NCI-H2196 (cell line): ENCODE data around the gene GDPGP1.
A peak's percentile ranks its signal among the peaks of the same experiment; 100 is the strongest.

Experiments used
- DNase-seq: peaks from one replicate; lab custom pipeline; 2025; ENCODE audit not compliant: unreplicated experiment; lab: John Stamatoyannopoulos, UW

Gene GDPGP1

DNA sequence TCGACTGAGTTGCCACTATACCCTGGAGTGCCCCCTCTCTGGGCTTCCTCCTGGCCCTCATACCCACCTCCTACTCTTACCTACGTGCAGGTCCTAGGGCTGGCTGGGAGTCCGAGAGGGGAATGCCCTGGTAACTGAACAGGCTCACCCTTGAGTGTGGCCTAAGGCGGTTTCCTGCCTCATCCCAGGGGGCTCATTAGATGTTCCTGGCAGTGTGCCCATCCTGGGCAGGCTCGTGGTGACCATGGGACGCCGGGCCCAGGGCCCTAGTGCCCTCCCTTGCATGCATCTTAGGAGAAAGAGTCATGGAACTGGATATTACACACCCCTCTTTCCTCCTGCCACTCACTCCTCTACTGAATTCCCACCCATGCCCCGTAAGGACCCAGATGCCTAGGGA is 30.1 kb upstream of the GDPGP1 start:
- DNase-seq, result no peak

DNA sequence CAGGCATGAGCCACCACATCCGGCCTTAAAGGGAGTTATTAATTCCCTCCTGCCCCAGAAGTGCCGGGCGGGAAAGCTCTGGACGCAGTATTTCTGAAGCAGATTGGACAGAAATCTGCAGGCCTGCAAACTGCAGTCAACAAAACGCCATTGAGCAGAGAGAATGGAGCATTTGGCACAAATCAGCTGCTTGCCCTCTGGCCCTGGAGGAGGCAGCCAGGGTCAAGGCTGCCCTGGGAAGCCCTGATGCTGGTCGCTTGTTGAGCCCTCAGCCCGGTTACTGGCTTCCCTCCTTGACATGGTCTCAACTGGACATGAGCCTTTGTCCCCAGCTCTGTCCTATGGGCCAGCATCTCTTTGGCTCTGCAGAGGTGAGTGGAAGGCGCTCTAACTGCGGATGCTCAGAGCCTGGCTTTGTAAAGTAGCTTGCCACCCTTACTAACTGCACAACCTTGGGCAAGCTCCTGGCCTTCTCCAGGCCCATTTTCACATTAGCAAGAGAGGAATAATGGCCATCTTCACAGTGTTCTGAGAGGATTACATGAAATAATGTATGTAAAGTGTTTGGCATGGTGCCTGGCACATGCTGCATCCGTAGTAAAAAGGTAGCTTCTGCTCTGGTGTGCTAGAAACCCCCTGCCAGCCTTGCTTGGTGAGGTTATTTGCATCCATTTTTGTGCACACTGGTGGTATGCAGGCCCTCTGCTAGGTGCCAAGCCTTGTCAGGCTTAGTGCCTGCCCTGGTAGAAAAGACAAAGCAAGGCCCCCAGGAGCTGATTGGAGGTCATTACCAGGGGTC is 28.8 kb upstream of the GDPGP1 start:
- DNase-seq, result no peak

- no peak for DNase-seq
These were observed 28.1 kb upstream of the GDPGP1 start for GRCh38 chr15:90205886-90206285.

DNA sequence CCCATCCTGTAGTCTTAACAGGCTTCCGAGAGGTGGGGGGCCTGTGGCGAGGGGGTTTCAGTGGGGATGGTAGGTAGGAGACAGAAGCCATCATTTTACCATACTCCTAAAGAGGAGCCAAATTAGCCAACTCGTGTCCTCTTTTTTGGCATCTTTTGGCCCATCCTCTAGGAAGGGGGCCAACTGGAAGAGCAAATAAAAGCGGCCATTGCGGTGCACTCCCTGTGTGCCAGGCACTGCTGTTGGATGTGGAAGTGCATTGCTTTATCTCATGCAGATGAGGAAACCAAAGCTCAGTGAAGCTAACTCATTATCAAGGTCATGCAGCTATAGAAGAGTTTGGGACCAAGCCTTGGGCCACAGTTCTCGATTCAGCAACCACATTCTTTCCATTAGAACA is 26.8 kb upstream of the GDPGP1 start:
- no peak for DNase-seq

DNA sequence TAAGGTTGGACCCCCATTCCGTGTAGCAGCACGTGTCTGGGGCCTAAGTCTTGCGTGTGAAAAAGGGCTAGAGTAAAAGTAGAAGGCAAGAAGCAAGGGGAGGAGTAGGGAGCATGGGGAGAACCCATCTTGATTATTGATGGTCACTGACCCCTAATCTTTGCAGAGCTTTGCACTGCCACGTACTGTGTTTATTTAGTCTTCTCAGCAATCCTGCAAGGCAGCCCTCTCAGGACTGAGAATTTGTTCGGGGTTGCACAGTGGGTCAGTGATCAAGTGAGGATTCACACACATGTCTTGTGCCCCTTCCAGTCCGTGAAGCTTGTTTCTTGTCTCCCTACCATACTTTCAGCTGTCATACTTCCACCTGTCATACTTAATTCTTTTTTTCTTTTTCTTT is 25.7 kb upstream of the GDPGP1 start:
- no peak for DNase-seq

DNA sequence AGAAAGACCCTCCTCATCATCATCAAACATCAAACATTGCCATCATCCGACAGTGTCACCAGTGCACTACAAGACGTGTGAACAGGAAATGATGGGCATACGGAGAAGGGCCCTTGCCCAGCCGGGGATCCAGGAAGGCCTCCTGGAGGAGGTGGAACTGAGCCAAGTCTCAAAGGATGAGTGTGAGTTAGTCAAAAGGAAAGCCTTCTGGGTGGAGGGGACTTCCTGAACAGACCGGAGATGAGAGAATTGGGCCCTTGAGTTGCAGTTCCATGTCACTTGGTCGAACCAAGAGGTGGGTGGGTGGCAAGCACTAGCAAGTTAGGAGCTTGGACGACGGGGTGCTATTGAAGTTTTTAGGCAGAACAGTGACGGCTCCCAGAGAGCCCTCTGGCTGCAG is 24.4 kb upstream of the GDPGP1 start:
- no peak for DNase-seq

DNA sequence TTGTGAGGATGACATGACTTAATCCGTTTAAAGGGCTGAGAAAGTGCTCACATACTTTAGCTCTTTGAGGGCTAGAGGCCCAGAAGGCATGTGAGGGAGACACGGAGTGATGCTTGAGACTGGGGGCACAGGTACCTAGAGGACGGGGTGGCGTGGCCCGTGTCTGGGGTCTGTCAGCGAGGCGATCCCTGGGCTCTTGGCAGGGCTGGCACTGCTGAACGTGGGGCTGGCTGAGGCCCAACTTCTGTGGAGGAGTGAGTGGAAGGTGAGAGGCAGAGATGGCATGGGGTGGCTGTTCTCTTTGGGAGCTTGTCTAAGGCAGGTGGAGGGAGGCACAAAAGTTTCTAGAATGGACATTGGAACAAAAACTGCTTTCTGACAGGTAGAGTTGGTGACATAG is 23.4 kb upstream of the GDPGP1 start:
- no peak for DNase-seq

DNA sequence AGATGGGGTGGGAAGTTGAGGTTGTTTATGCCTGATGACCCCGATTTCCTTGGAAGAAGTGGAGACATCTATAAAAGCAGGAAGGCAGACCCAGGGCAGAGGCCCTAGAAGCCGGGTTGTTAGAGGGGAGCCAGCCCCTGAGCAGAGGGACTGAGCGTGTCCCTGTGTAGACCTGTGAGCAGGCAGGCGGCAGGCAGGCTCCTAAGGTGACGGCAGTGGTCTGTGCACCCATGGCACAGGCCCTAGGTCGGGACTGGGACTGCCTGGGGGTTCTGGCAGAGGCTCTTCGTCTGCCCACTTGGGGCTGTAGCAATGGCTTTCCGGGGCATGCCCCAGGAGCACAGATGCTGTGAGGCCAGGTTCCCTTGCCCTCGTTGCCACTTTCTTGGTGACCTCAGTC is 23.0 kb upstream of the GDPGP1 start:
- no peak for DNase-seq

DNA sequence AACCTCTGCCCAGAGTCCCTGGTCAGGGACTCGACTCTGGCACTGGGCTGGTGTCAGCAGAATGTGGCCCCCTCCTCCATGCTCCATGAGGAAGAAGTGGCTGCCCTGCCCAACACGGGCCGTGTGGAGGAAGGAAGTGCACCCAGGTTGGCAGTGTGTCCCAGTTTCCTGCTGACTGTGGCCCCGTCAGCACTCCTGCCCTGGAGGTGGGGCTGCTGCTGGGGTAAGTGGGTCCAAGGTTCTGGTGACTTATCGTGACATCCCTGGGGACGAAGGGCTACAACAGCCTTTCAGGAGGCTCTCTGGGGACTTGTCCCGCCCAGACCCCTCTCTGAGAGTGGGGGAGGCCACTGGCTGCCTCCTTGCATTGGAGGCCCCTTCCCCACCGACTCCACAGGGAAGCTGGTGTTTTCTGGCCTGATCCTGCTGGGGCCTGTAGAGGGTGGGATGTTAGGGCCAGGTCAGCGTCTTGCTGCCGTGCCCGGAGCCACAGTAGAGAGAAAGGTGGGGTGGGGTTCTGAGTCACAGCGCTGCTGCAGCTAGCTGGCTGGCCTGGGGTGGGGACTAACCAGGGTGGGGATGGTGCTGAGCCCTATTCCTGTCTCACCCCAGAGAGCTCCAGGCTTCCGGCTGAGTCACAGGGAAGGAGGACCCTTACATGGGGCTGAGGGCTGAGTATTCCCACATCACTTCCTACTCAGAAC is 22.4 kb upstream of the GDPGP1 start:
- DNase-seq, result no peak

GRCh38 chr15:90212221-90213098 is 21.5 kb upstream of the GDPGP1 start:
- DNase-seq, result no peak

DNA sequence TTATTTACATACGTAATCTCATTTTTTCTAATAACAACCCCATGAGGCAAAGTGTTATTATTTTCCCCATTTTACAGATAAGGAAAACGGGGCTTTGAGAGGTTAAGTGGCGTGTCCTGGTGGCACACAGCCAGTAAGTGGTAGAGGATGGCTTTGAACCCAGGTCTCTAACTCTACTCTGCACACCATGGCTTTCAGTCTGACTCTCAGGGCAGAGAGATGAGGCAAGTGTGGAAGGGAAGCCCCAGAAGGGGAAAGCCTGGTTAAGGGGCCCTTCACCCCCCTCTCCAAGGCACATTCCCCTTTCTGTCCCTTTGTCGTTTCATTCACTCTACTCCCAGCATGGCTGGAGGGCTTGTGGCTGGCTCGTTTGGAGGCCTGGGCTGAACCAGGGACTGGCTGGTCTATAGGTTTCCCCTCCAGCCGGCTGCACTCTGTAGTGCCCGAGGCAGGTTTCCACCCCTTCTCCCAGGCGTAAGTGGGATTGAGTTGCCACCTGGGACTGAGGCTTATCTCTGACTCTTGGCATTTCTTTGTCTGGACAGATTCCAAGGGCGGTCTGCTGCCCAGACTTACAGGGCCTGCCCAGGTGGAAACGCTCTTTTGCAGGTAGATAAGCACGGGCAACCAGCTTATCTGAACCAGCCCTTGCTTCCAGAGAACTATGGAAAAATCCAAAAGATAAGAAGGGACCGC is 20.7 kb upstream of the GDPGP1 start:
- no peak for DNase-seq

DNA sequence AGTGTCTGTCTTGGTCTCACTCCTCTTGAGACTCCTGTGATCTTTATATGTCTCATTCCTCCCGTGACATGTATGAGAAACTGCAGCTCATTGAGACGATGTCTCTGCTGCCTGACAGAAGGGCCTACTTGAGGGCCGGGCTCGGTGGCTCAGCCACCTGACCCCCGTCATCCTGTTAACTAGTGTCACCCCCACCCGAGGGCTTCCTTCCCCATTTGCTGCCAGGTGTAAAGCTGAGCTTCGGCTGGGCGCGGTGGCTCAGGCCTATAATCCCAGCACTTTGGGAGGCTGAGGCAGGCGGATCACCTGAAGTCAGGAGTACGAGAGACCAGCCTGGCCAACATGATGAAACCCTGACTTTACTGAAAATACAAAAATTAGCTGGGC is 20.2 kb upstream of the GDPGP1 start:
- DNase-seq, result no peak

- DNase-seq, result no peak
These were observed 19.3 kb upstream of the GDPGP1 start for GRCh38 chr15:90214553-90215196.

GRCh38 chr15:90217671-90218394 is 16.2 kb upstream of the GDPGP1 start:
- no peak for DNase-seq

- DNase-seq, result peak; percentile 24
These were observed 14.4 kb upstream of the GDPGP1 start for GRCh38 chr15:90219421-90220141.

DNA sequence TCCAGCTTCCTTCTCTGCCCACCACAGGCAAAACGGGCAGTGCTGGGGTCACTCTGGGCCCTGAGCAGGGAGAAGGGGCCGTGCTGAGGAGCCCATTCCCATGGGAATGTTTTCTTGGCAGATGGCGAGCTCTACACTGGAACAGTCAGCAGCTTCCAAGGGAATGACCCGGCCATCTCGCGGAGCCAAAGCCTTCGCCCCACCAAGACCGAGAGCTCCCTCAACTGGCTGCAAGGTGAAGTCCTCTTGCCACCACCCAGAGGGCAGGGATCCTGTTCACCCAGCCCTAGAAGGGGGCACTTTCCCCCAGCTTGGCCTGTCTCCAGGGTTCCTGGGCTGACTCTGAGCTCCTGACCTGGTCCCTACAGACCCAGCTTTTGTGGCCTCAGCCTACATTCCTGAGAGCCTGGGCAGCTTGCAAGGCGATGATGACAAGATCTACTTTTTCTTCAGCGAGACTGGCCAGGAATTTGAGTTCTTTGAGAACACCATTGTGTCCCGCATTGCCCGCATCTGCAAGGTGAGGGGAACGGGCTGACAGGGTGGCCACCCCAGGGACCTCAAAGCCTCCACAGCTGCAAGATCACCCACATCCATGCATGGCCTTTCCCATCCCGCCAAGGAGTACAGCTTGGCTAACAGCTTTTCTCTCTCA is 12.6 kb upstream of the GDPGP1 start:
- peak; percentile 47 for DNase-seq

- DNase-seq, result no peak
These were observed 11.5 kb upstream of the GDPGP1 start for GRCh38 chr15:90222547-90222946.

GRCh38 chr15:90223441-90224165 is 10.4 kb upstream of the GDPGP1 start:
- DNase-seq, result no peak
